GM12874 (cell line): Measurements from ENCODE around the gene CAMKMT.

ENCODE experiments used
- CTCF ChIP-seq: IDR thresholded peaks from 2 replicates; pipeline ENCODE4 v1.5.1; 2011; ENCODE audit warnings: low read depth, mild to moderate bottlenecking, control low read depth, low read length, moderate library complexity; ENCODE audit not compliant: insufficient read depth

CAMKMT gene

GRCh38 chr2:44448860-44449527 is 87.2 kb downstream of the CAMKMT start:
- no peak for TF ChIP-seq CTCF

GRCh38 chr2:44450082-44450481 is 88.3 kb downstream of the CAMKMT start:
- TF ChIP-seq CTCF, result no peak

GRCh38 chr2:44450806-44451205 is 89.1 kb downstream of the CAMKMT start:
- no peak for TF ChIP-seq CTCF

GRCh38 chr2:44452069-44452583 is 90.4 kb downstream of the CAMKMT start:
- no peak for TF ChIP-seq CTCF

GRCh38 chr2:44453259-44453658 is 91.5 kb downstream of the CAMKMT start:
- no peak for TF ChIP-seq CTCF

GRCh38 chr2:44455877-44456276 is 94.1 kb downstream of the CAMKMT start:
- no peak for TF ChIP-seq CTCF

- TF ChIP-seq CTCF, result no peak
Measured at GRCh38 chr2:44456946-44457345, 95.2 kb downstream of the CAMKMT start.
